GM21717 (cell line): ENCODE measurements around the gene GRM7.

Source experiments
- ATAC-seq: cut with Tn5 transposase; IDR thresholded peaks from one replicate; pipeline ENCODE4 v1.9.1; 2021; ENCODE audit warnings: mild to moderate bottlenecking, moderate library complexity; ENCODE audit not compliant: unreplicated experiment

The GRM7 gene

DNA sequence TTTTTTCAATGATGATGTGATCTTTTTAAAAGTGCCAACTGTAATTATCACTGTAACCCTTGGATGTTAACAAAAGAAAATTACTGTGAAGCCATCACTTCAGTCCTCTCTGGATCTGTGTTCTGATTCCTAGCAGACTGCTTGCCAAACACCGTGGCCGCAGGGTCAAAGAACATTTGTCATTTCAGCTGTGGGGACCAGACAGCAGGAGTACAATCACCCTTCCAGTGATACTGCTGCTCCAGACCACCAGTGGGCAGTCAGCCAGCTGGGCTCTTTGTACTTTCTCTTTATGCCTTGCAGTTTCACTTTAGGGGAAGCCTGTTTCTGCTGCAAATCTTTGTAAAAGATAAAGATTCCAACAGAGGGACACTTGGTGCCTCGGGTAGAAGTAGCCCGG is 770.0 kb downstream of the GRM7 start:
- no peak for ATAC-seq

DNA sequence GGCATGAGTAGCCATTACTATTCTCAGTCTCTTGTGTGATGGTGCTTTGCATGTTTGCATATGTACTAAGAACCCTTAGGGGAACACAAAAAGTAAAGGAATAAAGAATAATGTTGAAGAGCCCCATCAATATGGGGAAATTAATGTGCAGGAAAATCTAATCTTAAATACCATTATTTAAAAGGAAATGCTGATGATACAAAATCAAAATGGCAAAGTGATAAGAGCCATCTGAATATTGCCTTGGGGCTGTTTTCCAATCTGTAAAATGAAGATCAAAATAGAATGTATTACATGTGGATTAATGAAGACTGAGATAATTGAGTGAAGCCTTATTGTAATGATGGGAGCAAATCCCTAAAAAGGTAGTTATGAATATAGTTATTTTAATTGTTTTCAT is 771.4 kb downstream of the GRM7 start:
- ATAC-seq = no peak

DNA sequence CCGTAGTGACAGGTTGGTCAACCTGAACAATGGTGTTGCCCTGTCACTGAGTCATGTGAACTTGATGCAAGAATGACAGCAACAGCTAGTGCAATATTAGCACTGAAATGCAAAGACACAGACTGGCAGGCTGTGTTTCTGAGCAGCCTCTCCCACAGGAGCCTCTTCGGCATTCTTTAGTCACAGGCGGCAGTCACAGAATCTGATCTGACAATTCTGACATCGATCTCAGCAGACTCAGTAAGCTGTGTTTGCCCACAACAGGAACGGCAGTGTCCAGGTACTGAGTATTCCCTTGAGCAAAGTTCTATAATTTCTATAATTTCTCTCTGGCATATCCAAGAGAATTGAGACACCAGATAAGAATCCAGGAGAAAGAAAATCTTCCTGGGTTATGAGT is 776.8 kb downstream of the GRM7 start:
- ATAC-seq = no peak

DNA sequence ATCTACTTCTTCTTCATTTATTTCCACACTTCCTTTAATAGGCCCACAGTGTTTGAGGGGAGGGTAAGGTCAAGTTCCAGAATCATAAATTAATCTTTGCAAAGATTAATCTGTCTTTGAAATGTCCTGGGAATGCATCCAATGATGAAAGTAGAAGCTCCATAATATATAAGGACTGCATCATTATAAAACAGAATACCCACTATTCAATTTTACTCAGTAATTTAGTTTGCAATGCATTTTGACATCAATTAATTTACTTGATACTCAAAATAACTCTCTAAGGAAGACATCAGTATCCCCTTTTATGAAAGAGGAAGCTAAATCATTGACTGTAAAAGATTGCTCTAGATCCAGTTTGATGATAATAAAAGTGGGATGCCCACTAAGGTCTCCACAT is 777.2 kb downstream of the GRM7 start:
- no peak for ATAC-seq

DNA sequence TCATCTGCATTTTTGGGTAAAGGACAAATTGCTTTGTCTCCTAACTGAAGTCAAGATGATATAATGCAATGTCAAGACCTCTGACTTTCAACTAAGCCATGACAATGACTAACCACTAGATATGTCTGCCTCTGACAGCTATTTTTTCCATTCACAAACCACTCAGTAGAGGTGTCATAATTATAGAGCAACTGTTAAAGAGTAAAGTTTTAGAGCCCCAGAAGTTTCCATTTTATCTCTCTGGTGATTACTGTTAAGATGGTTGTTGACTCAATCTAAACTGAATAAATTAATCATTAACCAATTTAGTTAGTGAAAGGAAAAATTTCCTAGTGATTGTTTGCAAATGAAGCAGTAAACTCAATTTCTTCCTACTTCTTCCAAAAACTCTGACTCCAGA is 779.9 kb downstream of the GRM7 start:
- ATAC-seq = no peak

DNA sequence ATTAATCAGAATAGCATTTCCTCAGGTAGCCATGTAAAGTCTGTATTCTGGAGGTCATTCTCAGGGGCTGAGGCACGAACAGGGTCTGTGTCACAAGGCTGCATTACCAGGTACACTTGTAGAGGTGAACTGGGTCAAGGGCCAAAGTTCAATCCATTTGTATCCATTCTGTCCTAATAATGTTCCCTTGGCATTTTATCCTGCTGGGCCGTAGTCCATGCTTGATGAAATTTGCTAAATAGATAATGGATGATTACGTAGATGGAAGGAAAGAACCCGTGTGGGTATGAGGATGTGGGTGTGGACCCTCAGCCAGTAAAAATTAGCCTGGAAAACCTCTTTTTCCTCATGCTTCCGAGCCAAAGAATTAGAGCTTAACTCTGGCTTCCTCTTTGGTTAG is 785.9 kb downstream of the GRM7 start:
- no peak for ATAC-seq

DNA sequence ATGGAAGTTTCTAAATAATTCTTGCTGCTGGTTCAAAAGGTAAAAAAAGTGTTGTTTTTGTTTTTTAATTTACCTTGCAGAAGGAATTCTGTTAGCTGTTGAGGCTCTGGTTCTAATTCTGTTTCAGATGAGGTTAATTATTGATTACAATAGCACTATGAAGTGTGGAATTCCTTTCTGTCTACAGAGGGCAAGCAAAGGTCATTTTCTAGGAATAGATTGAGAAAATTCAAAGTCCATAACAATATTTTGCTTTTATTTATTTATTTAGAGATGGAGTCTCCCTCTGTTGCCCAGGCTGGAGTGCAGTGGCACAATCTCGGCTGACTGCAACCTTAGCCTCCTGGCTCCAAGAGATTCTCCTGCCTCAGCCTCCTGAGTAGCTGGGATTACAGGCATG is 789.6 kb downstream of the GRM7 start:
- ATAC-seq = no peak

DNA sequence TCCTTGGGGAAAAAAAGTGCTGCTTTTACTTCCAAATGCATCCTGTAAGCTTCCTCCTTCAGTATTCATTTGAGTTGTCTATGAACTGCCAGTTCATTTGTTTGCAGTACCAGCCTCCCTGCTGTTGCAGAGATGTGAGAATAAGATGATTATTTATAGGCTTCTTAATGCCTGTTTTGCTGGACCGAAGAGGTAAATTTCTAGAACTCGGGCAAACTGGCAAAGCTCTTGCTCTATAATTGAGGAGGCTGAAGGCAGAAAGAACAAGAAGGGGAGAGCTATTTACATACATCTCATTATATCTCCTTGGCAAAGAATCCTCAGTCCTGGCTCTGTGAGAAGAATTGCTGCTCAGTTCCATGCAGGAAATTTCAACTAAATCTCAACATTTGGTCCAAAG is 790.4 kb downstream of the GRM7 start:
- ATAC-seq = no peak

DNA sequence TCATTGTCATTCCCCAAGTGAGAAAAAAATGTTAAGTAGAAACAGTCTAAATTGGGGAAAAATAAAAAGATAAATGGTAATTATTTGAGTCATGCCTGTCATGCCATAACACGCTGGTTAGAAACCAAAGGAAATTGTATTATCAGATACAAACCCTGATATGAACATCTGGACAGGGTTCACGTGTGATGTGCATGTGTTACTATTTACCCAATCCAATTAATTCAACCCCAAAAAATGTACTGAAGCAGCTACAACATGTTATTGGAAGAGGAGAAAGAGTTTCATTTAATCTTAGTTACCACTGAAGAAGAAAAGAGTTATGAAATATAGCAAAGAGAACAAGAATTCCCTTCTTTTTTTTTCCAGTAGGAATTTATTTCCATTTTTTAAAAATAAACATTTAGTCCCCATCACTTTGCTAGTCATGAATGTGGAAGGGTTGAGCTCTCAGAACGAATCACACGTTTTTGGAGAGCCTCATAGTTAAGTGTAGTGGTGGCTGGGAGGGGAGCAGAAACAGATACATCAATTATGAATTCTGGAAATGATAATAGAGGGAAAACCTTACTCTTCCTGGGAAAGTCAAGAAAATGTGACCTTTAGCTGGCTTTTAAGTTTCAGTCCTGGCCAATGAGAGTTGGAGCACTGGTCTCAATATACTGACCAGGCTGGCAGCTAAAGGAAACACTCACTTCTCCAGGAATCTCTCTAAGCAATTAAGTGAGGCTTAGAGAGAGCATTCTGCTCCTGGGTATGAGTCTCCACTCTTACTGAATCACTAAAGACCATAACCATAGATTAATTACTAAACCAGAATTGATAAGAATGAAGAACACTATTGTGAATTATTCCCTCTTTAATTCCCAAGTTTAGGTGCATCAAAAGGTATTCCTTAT is 796.5 kb downstream of the GRM7 start:
- no peak for ATAC-seq

DNA sequence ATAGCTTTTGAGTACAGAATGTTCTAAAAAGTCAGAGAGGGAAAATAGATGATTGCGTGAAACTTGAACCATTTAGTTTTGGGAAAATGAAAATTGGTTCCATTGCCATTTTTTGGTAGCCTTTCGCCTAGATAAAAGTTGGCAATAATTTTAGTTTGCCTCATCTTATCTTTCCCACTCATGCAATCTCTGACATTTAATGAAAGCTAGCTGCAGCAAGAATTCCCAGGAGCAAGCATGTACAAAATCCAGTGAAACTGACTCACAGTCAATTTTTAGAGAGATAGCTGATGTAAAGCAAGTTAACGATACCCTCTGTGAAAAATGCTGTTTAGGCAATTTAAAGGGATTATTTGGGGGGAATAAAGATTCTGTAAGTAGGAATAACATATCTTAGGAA is 797.4 kb downstream of the GRM7 start:
- ATAC-seq = no peak

DNA sequence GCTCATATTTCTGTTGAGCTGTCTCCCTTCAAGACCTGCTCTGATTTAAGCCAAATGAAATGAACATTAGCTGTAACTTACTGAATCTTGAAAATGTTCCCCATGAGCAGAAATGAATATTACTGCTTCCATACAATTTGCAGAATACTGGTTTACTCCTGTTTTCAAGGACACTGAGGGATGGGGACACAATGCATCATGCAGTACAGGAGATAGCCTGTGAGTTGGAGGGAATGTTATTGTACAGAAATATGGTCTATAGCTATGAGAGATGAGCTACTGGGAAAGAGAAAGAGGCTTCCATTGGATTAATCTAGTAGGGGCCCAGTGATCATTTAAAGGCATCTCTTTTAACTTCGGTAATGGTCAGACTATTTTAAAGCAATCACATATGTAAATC is 798.2 kb downstream of the GRM7 start:
- no peak for ATAC-seq

DNA sequence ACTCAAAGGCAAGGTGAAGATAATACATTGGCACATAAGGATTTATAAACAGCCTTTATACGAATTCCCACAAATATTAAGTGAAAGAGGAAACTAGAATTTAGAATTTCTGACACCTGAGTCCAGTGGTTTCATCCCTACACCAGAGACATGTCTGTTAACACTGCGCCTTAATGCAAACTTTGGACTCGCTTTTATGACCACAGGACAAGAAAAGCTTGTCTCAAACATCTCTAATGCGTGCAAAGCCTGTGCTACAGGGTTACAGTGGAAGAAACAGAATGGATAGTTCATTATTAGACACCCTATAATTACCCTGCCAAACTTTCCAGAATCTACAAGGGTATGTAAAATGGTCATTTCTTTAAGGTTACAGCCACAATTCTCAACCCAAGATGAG is 802.9 kb downstream of the GRM7 start:
- no peak for ATAC-seq

DNA sequence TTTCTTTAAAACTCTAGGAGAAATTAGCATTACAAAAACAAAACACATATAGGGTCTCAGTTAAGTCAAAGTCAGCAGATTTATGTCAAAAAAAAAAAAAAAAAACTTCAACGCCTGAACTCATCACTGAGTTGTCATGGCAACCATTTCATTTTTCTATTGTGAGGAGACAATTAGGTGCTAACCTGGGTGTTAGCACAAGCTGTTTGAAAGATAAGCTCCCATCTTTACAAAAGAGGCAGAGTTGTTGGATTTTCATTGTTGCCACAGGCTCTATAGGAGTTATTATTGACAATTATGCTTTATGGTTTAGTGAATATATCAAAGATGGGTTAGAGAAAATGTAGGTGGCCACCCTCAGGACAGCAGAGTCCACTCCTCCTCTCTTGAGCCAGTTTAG is 806.9 kb downstream of the GRM7 start:
- ATAC-seq = no peak

DNA sequence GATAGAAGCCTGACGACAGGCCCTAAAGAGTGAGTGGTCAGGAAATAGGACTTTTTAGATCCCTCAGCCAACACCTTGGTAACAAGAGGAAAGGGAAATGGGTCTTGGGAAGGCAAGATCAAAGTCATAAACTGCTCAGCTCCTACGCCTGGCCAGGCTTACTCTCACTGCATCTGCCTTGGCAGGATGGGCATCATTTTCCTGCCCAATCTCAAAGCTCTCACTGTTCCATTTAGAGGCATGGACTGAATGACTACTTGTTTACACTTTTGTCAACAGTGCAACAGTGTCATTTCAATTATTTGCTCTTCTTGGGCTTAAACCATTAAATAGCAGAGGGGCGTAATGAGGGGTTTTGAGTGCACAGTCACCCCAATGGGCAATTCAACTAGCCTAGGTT is 808.7 kb downstream of the GRM7 start:
- ATAC-seq = no peak

DNA sequence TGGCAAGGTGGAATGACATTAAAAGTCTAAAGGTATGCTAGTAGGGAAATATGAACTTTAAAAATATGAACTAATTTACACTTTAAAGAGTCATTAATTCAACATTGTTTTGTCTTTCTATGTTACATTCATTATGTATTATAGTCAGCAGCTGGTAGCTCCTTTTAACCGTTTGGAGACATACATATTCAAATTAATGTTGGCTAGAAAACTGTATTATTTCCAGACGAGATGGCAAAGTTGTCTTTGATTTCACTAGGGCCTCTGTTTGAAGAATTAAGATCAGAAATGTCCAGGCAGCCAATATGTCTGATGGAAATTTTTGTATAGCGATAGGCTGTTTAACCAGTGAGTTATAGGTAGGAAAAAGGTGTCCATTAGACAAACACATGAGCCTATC is 817.6 kb downstream of the GRM7 start:
- ATAC-seq = no peak

DNA sequence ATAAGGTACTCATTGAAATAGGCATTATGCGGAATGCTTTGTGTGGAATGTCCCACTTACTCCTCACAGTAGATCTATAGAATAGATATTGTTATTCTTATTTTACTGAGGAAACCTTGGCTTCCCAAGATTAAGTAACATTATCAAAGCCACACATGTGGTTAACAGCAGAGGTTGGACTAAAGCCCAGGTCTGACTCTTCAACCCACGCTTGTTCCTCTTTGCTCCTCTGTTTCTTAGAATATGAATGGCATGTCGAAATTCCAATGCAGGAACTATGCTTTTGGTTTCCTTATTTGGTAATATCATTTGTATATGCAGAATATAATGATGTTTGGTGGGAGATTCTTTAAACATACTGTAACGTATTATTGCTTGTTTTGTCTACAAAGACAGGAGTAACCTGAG is 821.9 kb downstream of the GRM7 start:
- no peak for ATAC-seq

DNA sequence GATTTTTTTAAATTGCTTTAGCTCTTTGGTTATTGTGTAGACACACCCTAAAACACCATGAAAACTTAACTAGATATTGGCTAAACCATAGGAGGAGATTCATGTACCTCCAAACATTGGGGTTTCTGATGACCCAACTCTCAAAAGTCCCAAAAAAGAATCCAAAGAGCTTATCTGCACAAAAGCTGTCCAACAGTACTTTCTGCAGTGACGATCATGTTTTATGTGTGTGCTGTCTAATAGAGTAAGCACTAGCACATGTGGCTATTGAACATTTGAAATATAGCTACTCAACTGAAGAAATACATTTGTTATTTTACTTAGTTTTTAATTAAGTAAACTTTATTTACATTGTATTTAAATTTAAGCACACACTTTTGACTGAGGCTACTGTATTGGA is 822.5 kb downstream of the GRM7 start:
- no peak for ATAC-seq

DNA sequence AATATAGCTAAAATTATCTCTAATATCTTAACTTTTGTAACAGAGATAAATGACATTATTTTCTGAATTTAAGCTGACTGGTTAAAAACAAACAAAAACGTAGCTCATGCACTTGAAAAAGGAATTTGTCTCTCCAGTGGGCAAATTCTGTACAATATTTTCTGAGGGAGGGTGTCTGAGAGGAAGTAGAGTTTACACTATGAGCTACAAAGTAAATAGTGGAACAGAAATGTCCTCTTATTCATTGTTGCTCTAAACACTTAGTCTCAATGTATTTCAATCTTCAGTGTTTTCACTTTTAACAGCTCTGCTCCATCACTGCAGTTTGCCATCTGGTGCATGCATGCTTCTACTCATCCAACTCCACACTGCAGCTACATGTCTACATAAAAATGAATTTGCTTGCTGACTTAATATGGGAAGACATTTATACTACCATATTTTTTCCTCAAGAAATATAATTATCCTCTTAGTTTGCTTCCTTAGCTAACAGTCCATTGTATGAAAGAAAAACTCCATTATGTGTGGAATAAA is 823.3 kb downstream of the GRM7 start:
- ATAC-seq = no peak

DNA sequence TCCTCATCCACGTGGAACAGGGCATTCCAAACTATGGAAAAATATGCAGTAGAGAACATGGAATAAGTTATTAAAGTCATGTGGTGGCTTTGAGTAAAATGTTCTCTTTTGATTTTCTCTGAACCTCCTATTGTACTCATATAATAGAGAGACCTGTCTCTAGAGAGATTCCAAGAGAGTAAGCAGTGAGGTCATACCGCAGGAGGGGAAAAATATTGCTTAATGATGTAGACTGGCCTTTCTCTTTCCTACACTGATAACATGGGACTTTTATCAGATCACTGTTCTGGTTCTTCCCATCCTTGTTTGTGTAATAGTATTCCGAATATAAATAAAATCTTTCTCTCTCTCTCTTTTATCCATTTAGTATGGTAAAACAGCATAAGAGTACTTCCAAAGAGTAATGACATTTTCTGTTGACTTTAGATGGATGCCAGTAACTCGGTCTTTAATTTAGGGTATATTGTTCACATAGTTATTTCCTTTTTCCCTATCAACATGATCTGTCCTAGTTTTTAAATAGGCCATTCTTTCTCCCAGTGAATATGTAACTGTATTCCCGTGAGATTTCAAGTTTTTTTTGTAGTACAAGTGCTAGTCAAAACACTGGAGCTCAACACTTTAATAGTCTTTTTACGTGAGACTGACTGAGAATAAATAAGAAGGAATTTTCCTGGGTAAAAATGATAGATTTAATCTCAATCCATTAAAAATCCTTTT is 826.7 kb downstream of the GRM7 start:
- no peak for ATAC-seq

DNA sequence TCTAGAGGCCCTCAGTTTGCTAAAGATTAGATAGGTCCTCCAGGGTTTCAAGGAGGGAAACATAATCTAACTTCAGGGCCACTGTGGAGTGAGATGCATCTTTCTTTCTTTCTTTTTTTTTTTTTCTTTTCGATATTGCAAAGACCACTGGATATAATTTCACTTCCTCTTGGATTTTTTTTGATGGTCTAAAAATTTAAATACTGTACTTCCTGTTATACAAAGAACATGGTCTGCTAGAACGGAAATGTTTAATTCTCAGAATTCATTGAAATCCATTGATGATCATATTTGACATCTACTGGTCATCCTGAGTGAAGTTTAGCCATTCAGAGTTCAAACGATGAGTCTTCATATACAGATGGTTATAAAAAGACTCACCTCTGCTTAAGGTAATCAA is 832.0 kb downstream of the GRM7 start:
- ATAC-seq = no peak

DNA sequence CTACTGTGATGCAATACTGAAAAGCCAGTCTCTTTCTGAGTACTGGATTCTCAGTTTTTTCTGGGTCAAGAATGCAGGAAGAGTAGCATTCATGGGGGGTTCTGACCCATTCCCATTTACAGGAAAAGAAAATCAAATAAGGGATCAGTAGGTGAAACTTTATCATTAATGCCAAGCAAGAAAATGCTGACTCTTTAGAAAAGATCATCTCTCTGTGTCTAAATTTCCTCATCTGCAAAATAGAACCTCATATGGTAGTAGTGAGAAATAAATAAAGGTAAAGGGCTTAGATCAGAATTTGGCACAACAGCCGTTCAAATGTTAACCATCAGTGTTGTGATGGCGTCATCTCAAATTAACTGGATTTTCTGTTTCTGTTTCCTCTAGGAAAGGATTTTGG is 833.1 kb downstream of the GRM7 start:
- ATAC-seq = no peak

DNA sequence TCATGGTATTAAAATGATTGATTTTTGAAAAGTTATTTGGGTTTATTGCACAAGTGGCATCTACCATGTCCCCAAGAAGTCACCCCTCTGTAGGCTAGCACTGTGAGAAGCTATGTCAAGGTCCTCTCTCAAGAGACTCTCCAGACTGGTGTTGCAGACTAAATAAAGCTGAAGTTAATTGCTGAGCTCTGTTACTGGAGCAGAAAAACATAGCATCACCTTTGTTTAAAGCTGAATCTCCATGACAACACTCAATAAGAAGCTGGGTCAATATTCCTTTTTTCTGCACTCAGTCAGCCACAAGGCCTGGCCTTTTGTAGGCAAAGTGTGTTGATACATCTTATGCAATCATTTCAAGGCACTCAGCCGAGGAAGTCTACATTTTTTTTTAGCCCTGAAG is 834.1 kb downstream of the GRM7 start:
- ATAC-seq = no peak
